ENCODE data around the gene GABBR2.

DNA sequence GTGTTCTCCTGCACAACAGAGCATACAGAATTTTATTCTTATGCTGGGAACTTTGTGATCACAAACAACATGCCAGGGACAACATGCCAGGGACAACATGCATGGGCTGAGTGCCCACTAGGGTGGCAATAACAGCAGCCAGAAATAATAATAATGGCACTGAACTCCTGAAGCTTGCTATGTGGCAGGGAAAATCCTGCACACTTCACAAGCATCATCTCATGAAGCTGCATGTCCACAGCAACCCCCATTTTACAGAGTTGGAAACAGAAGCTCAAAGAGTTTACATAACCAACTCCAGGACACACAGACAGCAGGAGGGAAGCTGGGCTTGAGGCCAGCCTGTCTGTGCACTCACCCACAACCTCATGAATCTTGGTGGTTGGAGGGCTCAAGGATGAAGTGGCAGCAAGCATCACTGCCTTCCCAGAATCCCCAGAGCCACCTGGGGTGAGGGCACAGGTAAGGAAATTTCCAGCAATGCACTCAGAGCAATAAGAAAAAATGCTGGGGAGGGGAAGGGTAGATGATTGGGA is 111.4 kb downstream of the GABBR2 start:
- TF ChIP-seq, protein P1, sequence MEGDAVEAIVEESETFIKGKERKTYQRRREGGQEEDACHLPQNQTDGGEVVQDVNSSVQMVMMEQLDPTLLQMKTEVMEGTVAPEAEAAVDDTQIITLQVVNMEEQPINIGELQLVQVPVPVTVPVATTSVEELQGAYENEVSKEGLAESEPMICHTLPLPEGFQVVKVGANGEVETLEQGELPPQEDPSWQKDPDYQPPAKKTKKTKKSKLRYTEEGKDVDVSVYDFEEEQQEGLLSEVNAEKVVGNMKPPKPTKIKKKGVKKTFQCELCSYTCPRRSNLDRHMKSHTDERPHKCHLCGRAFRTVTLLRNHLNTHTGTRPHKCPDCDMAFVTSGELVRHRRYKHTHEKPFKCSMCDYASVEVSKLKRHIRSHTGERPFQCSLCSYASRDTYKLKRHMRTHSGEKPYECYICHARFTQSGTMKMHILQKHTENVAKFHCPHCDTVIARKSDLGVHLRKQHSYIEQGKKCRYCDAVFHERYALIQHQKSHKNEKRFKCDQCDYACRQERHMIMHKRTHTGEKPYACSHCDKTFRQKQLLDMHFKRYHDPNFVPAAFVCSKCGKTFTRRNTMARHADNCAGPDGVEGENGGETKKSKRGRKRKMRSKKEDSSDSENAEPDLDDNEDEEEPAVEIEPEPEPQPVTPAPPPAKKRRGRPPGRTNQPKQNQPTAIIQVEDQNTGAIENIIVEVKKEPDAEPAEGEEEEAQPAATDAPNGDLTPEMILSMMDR (conservative IDR thresholded peaks at IDR 0.05): no peak
- no peak for TF ChIP-seq ZFX (IDR thresholded peaks at IDR 0.05)
